Lower lobe of right lung (tissue), 2 donors: ENCODE results near the gene HNMT. TPM values are rescaled to one million over a fixed set of nuclear protein-coding genes. Genes with fewer than 3 reads are reported as not detected.

Source experiments
- ATAC-seq, 2 donors: fragments of 200-7000 bp; cut with Tn5 transposase; one replicate each; pipeline ENCODE4 v1.9.1; 2020 to 2022; ENCODE audit warnings: mild to moderate bottlenecking in 2 of 2, moderate library complexity in 2 of 2
- DNase-seq: peaks from one replicate; pipeline ENCODE4 v3.0.0-alpha.2; 2020
- H3K27ac ChIP-seq: fragments of 200-600 bp; one replicate; pipeline ENCODE4 v1.8.0; 2022
- H3K27me3 ChIP-seq: fragments of 200-600 bp; one replicate; pipeline ENCODE4 v1.8.0; 2022; ENCODE audit warnings: low read depth
- H3K36me3 ChIP-seq: fragments of 200-600 bp; one replicate; pipeline ENCODE4 v1.8.0; 2022; ENCODE audit warnings: mild to moderate bottlenecking
- H3K4me1 ChIP-seq: fragments of 200-600 bp; one replicate; pipeline ENCODE4 v1.8.0; 2022
- H3K4me3 ChIP-seq: fragments of 200-600 bp; one replicate; pipeline ENCODE4 v1.8.0; 2022; ENCODE audit warnings: mild to moderate bottlenecking
- H3K9me3 ChIP-seq: fragments of 200-600 bp; one replicate; pipeline ENCODE4 v1.8.0; 2022
- CTCF ChIP-seq: fragments of 200-600 bp; IDR thresholded peaks from one replicate; pipeline ENCODE4 v1.8.0; 2022; ENCODE audit warnings: antibody characterized with exemption, mild to moderate bottlenecking
- intact Hi-C: fragments of 100-400 bp; cut with DNase I; formaldehyde crosslinking; loops from one replicate; pipeline ENCODE4 v1.11.0; 2022
- total RNA-seq: library from RNA; stranded (reverse); fragmentation: NEBNext Ultra II Directional; extraction: Animal tissue kit (Norgen Biotek cat#: 25700); gene quantifications from one replicate; pipeline ENCODE4 v1.2.1, GENCODE V29; 2021
- donor health status: DM: no; HTN: yes; CAD: no; lungs with severe emphysema.

Gene HNMT
- total RNA-seq, 1 donor from 2014 or later = 99.3 TPM

- Histone ChIP-seq H3K27ac (no peak overlapping the region), H3K9me3 (no peaks in the 10 kb centered on the region), H3K4me1 (no peaks in the 10 kb centered on the region), H3K36me3 (no peaks in the 10 kb centered on the region), H3K27me3 (no peaks in the 10 kb centered on the region), H3K4me3 (no peak overlapping the region)
- DNase-seq (no peak), ATAC-seq (no peak)
- intact Hi-C loops = no loop called here
- no peak for TF ChIP-seq CTCF
Observed at GRCh38 chr2:138029276-138029675, 65.0 kb downstream of the HNMT start.

GRCh38 chr2:138030459-138030858 is 66.2 kb downstream of the HNMT start:
- Histone ChIP-seq H3K27me3 (no peaks in the 10 kb centered on the region), H3K4me3 (no peak overlapping the region), H3K27ac (no peak overlapping the region), H3K36me3 (no peaks in the 10 kb centered on the region), H3K9me3 (no peaks in the 10 kb centered on the region), H3K4me1 (no peaks in the 10 kb centered on the region)
- intact Hi-C loops = no loop called here
- DNase-seq (no peak), ATAC-seq (no peak)
- no peak for TF ChIP-seq CTCF

GRCh38 chr2:138032334-138032733 is 68.1 kb downstream of the HNMT start:
- Histone ChIP-seq H3K36me3 (no peaks in the 10 kb centered on the region), H3K9me3 (no peaks in the 10 kb centered on the region), H3K27me3 (no peaks in the 10 kb centered on the region), H3K4me3 (no peak overlapping the region), H3K4me1 (no peaks in the 10 kb centered on the region), H3K27ac (no peak overlapping the region)
- intact Hi-C loops = no loop called here
- DNase-seq (peak; percentile 44), ATAC-seq (no peak)
- TF ChIP-seq CTCF = no peak

- Histone ChIP-seq H3K4me3 (no peak overlapping the region), H3K4me1 (no peaks in the 10 kb centered on the region), H3K27ac (no peak overlapping the region), H3K9me3 (no peaks in the 10 kb centered on the region), H3K36me3 (no peaks in the 10 kb centered on the region), H3K27me3 (no peaks in the 10 kb centered on the region)
- DNase-seq (no peak), ATAC-seq (no peak)
- TF ChIP-seq CTCF = no peak
- intact Hi-C loops = no loop called here
Observed at GRCh38 chr2:138034536-138034935, 70.3 kb downstream of the HNMT start.

- no peak overlapping the region for H3K27ac ChIP-seq
- no peak overlapping the region for H3K4me3 ChIP-seq
- intact Hi-C loops = no loop called here
- no peaks in the 10 kb centered on the region for H3K9me3 ChIP-seq
- ATAC-seq = no peak
- DNase-seq = no peak
- TF ChIP-seq CTCF = no peak
- no peaks in the 10 kb centered on the region for H3K36me3 ChIP-seq
- no peaks in the 10 kb centered on the region for H3K4me1 ChIP-seq
- H3K27me3 ChIP-seq = no peaks in the 10 kb centered on the region
Observed at GRCh38 chr2:138035608-138036217, 71.4 kb downstream of the HNMT start.
